Inferior parietal cortex (tissue), 1 donor: Measurements from ENCODE around the gene PAH.

Experiments used
- DNase-seq: peaks from one replicate; pipeline ENCODE4 v3.0.0-alpha.2; 2016; ENCODE audit errors: extremely low spot score

Gene PAH

GRCh38 chr12:102824218-102824835 lies 92.7 kb downstream of the PAH start:
- no peak for DNase-seq

- no peak for DNase-seq
Observed at GRCh38 chr12:102821149-102821548, 95.9 kb downstream of the PAH start.

GRCh38 chr12:102816816-102817434 lies 100.1 kb downstream of the PAH start:
- peak; percentile 42 for DNase-seq

- DNase-seq = no peak
Observed at GRCh38 chr12:102814691-102815367, 102.2 kb downstream of the PAH start.

- DNase-seq = no peak
Observed at GRCh38 chr12:102812344-102812743, 104.7 kb downstream of the PAH start.

- DNase-seq = peak; percentile 11
Observed at GRCh38 chr12:102811110-102811737, 105.8 kb downstream of the PAH start.

- no peak for DNase-seq
Observed at GRCh38 chr12:102808412-102808811, 108.6 kb downstream of the PAH start.

- DNase-seq = no peak
Observed at GRCh38 chr12:102806592-102806991, 110.5 kb downstream of the PAH start.

GRCh38 chr12:102806110-102806509 lies 110.9 kb downstream of the PAH start:
- DNase-seq = no peak

- no peak for DNase-seq
Observed at GRCh38 chr12:102800565-102800964, 116.5 kb downstream of the PAH start.

GRCh38 chr12:102799229-102799628 lies 117.8 kb downstream of the PAH start:
- DNase-seq = no peak

GRCh38 chr12:102797528-102797927 lies 119.5 kb downstream of the PAH start:
- DNase-seq = no peak

- no peak for DNase-seq
Observed at GRCh38 chr12:102793921-102794320, 123.1 kb downstream of the PAH start.
